HepG2 (cell line): ENCODE data around the gene SIAH2. TPM values are rescaled to one million over a fixed set of nuclear protein-coding genes. Genes with fewer than 3 reads are reported as not detected.

ENCODE experiments used
- ATF4 ChIP-seq, 2 experiments: fragments of 450-650 bp in 1 of 2; sonication (generic) in 1 of 2; formaldehyde crosslinking; IDR thresholded peaks; 2 replicates each; pipeline versions ENCODE4 v1.5.0 to v1.8.0; 2020 to 2022; ENCODE audit warnings: mild to moderate bottlenecking in 1 of 2, missing genetic modification reagents in 1 of 2
- GATAD2A ChIP-seq: IDR thresholded peaks from 2 replicates; pipeline ENCODE4 v1.6.1; 2016
- HMGXB4 ChIP-seq, 2 experiments: sonication (generic) in 1 of 2; formaldehyde crosslinking in 1 of 2; IDR thresholded peaks; 2 replicates each; pipeline versions ENCODE4 v1.4.0 to v1.6.1; 2018 to 2020; ENCODE audit warnings: missing genetic modification reagents in 2 of 2, borderline replicate concordance in 1 of 2, low read depth in 1 of 2, mild to moderate bottlenecking in 1 of 2, missing biosample characterization in 1 of 2
- KLF13 ChIP-seq: sonication (generic); formaldehyde crosslinking; IDR thresholded peaks from 2 replicates; pipeline ENCODE4 v1.4.0; 2020; ENCODE audit warnings: mild to moderate bottlenecking, missing genetic modification reagents
- MAFF ChIP-seq: IDR thresholded peaks from 2 replicates; pipeline ENCODE4 v1.6.1; 2011; ENCODE audit warnings: low read depth, low read length, improper control_type of control experiment
- MAX ChIP-seq: IDR thresholded peaks from 2 replicates; pipeline ENCODE4 v1.6.1; 2012; ENCODE audit warnings: inconsistent platforms
- NFYB ChIP-seq: sonication (generic); formaldehyde crosslinking; IDR thresholded peaks from 2 replicates; pipeline ENCODE4 v1.4.0; 2020; ENCODE audit warnings: missing genetic modification reagents
- PAXIP1 ChIP-seq: sonication (generic); formaldehyde crosslinking; conservative IDR thresholded peaks from 2 replicates; pipeline ENCODE4 v1.4.0; 2020; ENCODE audit warnings: mild to moderate bottlenecking, missing genetic modification reagents, moderate library complexity
- PPARG ChIP-seq: conservative IDR thresholded peaks from 2 replicates; pipeline ENCODE4 v1.6.1; 2016; ENCODE audit warnings: missing biosample characterization, missing genetic modification reagents
- SALL2 ChIP-seq: sonication (generic); formaldehyde crosslinking; IDR thresholded peaks from 2 replicates; pipeline ENCODE4 v1.8.1; 2023; ENCODE audit warnings: mild to moderate bottlenecking, missing genetic modification reagents, inconsistent platforms
- SIX4 ChIP-seq: sonication (generic); formaldehyde crosslinking; IDR thresholded peaks from 2 replicates; pipeline ENCODE4 v1.4.0; 2020; ENCODE audit warnings: missing genetic modification reagents
- TRIM22 ChIP-seq: fragments of 450-650 bp; IDR thresholded peaks from 2 replicates; pipeline ENCODE4 v1.6.1; 2017
- ZKSCAN5 ChIP-seq: sonication (generic); formaldehyde crosslinking; IDR thresholded peaks from 2 replicates; pipeline ENCODE4 v1.5.1; 2020; ENCODE audit warnings: mild to moderate bottlenecking, missing genetic modification reagents
- ZNF121 ChIP-seq: sonication (generic); formaldehyde crosslinking; IDR thresholded peaks from 2 replicates; pipeline ENCODE4 v1.5.0; 2020; ENCODE audit warnings: mild to moderate bottlenecking, missing genetic modification reagents
- ZNF501 ChIP-seq: sonication (generic); formaldehyde crosslinking; IDR thresholded peaks from 2 replicates; pipeline ENCODE4 v1.5.1; 2020; ENCODE audit warnings: mild to moderate bottlenecking, moderate library complexity, missing genetic modification reagents
- ZNF704 ChIP-seq: sonication (generic); formaldehyde crosslinking; IDR thresholded peaks from 2 replicates; pipeline ENCODE4 v1.8.1; 2023; ENCODE audit warnings: mild to moderate bottlenecking, inconsistent platforms, moderate library complexity, missing genetic modification reagents, borderline replicate concordance
- polyA plus RNA-seq, 8 experiments: library from polyadenylated mRNA; depleted of rRNA in 3 of 8; stranded (reverse) in 7 of 8; unstranded in 1 of 8; fragments of >200 nt; fragmentation: Illumina TruSeq in 4 of 8; extraction: Trizol in 4 of 8; gene quantifications; 2 replicates each; pipeline versions ENCODE4 v1.2.1 to v1.2.3, GENCODE V29; 2011 to 2016; ENCODE audit warnings: low read depth in 4 of 8, missing spikeins in 1 of 8, mixed read lengths in 1 of 8; ENCODE audit not compliant: insufficient read depth in 1 of 8
- total RNA-seq, 5 experiments: library from RNA; depleted of rRNA; stranded (reverse); fragments of >200 nt; fragmentation: Illumina TruSeq; extraction: Trizol; gene quantifications; 2 replicates each; pipeline ENCODE4 v1.2.3, GENCODE V29; 2016; ENCODE audit warnings: low read depth in 1 of 5

Gene SIAH2
- total and polyA plus RNA-seq, 2 of the 13 experiments (the other 11 are each of a cell fraction or from before 2014, with no cell fraction given): 71.8 to 117 TPM

GRCh38 chr3:150749255-150749654 is 13.7 kb downstream of the SIAH2 start (continued):
- TF ChIP-seq PAXIP1: 0 out of 2 replicates have a peak, but pooled peaks have one; percentile 26
- TF ChIP-seq SIX4 (CRISPR knock-in tag): no peak
- peak; percentile 38 for TF ChIP-seq GATAD2A (CRISPR knock-in tag)
- TF ChIP-seq NFYB (CRISPR knock-in tag): no peak
- peak; percentile 47; the same call in 1 of the 2 replicates for TF ChIP-seq ZNF121 (CRISPR knock-in tag)
- no peak for TF ChIP-seq TRIM22
- no peak for TF ChIP-seq ZNF704 (CRISPR knock-in tag)
- TF ChIP-seq HMGXB4 (CRISPR knock-in tag; IDR thresholded peaks at IDR 0.05; ENCODE audit: borderline replicate concordance in 1 of 2, low read depth in 1 of 2): no peak
- no peak for TF ChIP-seq KLF13 (CRISPR knock-in tag)
- TF ChIP-seq ATF4 (CRISPR knock-in tag; IDR thresholded peaks at IDR 0.05): no peak
- TF ChIP-seq ZKSCAN5 (CRISPR knock-in tag): no peak
- TF ChIP-seq MAX: peak; percentile 60; the same call in 1 of the 2 replicates
- no peak for TF ChIP-seq MAFF
- no peak for TF ChIP-seq ZNF501
- TF ChIP-seq SALL2 (CRISPR knock-in tag): no peak
- TF ChIP-seq PPARG (CRISPR knock-in tag): peak; percentile 82
